SK-N-SH (cell line): ENCODE data around the gene IL22. TPM values are rescaled to one million over a fixed set of nuclear protein-coding genes. Genes with fewer than 3 reads are reported as not detected.

Experiments
- CTCF ChIA-PET: fragments of 300-600, 350-600 bp; formaldehyde crosslinking; extraction: SDS; loops from one replicate; lab custom pipeline; 2021; lab: Yijun Ruan, JAX
- POLR2A ChIA-PET: fragments of 350-600 bp; sonication (Branson Sonifier 250); formaldehyde crosslinking; extraction: SDS; loops from one replicate; lab custom pipeline; 2020; ENCODE audit warnings: antibody characterized with exemption, inconsistent platforms; lab: Yijun Ruan, JAX
- DNase-seq: peaks from one replicate; pipeline ENCODE4 v3.0.0; 2012
- H2AFZ ChIP-seq: fragments of 200-600 bp; sonication (generic); 2 replicates; pipeline ENCODE4 v1.8.1; 2016; ENCODE audit warnings: antibody characterized with exemption, mild to moderate bottlenecking, low read depth
- H3F3A ChIP-seq: fragments of 200-600 bp; sonication (generic); replicated peaks from 2 replicates; pipeline ENCODE3; 2016; ENCODE audit warnings: antibody characterized with exemption, mild to moderate bottlenecking; ENCODE audit not compliant: insufficient read depth
- H3K27ac ChIP-seq, 2 experiments: fragments of 200-500 bp in 1 of 2; fragments of 200-600 bp in 1 of 2; sonication (Bioruptor generic) in 1 of 2; sonication (generic), shearing (Covaris generic) in 1 of 2; 2 replicates each; pipeline versions ENCODE4 v1.5.1 to v1.6.1; 2014 to 2016; ENCODE audit warnings: low read depth in 2 of 2, inconsistent platforms in 1 of 2, low read length in 1 of 2, mild to moderate bottlenecking in 1 of 2, mixed read lengths in 1 of 2
- H3K27me3 ChIP-seq: fragments of 200-600 bp; sonication (generic), shearing (Covaris generic); 2 replicates; pipeline ENCODE4 v1.6.1; 2016; ENCODE audit warnings: mixed run types; ENCODE audit not compliant: insufficient read depth
- H3K36me3 ChIP-seq, 2 experiments: fragments of 200-500 bp in 1 of 2; fragments of 200-600 bp in 1 of 2; sonication (Bioruptor generic) in 1 of 2; sonication (generic) in 1 of 2; replicated peaks in 1 of 2; 2 replicates each; pipeline versions ENCODE3 to v1.5.1; 2014 to 2016; ENCODE audit warnings: low read length in 1 of 2, mild to moderate bottlenecking in 1 of 2; ENCODE audit not compliant: insufficient read depth in 2 of 2, control insufficient read depth in 1 of 2
- H3K4me1 ChIP-seq, 2 experiments: fragments of 200-500 bp in 1 of 2; fragments of 200-600 bp in 1 of 2; sonication (Bioruptor generic) in 1 of 2; sonication (generic), shearing (Covaris generic) in 1 of 2; 2 replicates each; pipeline versions ENCODE4 v1.5.1 to v1.6.1; 2014 to 2016; ENCODE audit warnings: low read depth in 1 of 2, low read length in 1 of 2, mixed run types in 1 of 2; ENCODE audit not compliant: insufficient read depth in 2 of 2, control insufficient read depth in 1 of 2
- H3K4me2 ChIP-seq: fragments of 200-600 bp; sonication (generic), shearing (Covaris generic); 2 replicates; pipeline ENCODE4 v1.6.1; 2017; ENCODE audit warnings: mixed run types
- H3K4me3 ChIP-seq, 2 experiments: fragments of 200-500 bp in 1 of 2; fragments of 200-600 bp in 1 of 2; sonication (Bioruptor generic) in 1 of 2; sonication (generic), shearing (Covaris generic) in 1 of 2; 2 replicates each; pipeline versions ENCODE4 v1.5.1 to v1.8.1; 2014 to 2016; ENCODE audit warnings: low read depth in 2 of 2, inconsistent platforms in 1 of 2, low read length in 1 of 2, mild to moderate bottlenecking in 1 of 2, mixed read lengths in 1 of 2, moderate library complexity in 1 of 2
- H3K79me2 ChIP-seq: fragments of 200-600 bp; sonication (generic); 2 replicates; pipeline ENCODE4 v1.8.1; 2017; ENCODE audit warnings: mild to moderate bottlenecking; ENCODE audit not compliant: insufficient read depth
- H3K9ac ChIP-seq: fragments of 200-600 bp; sonication (generic); 2 replicates; pipeline ENCODE4 v1.6.1; 2017; ENCODE audit warnings: mixed run types
- H3K9me2 ChIP-seq: fragments of 200-600 bp; sonication (generic); 2 replicates; pipeline ENCODE4 v1.6.1; 2017; ENCODE audit warnings: mixed run types
- H3K9me3 ChIP-seq: fragments of 200-600 bp; sonication (generic); 2 replicates; pipeline ENCODE4 v1.6.1; 2017; ENCODE audit warnings: mixed run types, mild to moderate bottlenecking, moderate library complexity
- H4K20me1 ChIP-seq: fragments of 200-600 bp; sonication (generic); 2 replicates; pipeline ENCODE4 v1.6.1; 2017; ENCODE audit warnings: mild to moderate bottlenecking, mixed run types; ENCODE audit not compliant: insufficient read depth
- CTCF ChIP-seq: fragments of 200-600 bp; sonication (generic); IDR thresholded peaks from 2 replicates; pipeline ENCODE4 v1.6.1; 2017; ENCODE audit warnings: antibody characterized with exemption, mild to moderate bottlenecking, moderate library complexity
- ELF1 ChIP-seq: IDR thresholded peaks from 2 replicates; pipeline ENCODE4 v1.4.0; 2012
- EP300 ChIP-seq, 2 experiments: IDR thresholded peaks; 2 replicates each; pipeline versions ENCODE4 v1.4.0 to v1.6.1; 2012; ENCODE audit warnings: borderline replicate concordance in 1 of 2, low read depth in 1 of 2, low read length in 1 of 2
- FOXJ3 ChIP-seq: sonication (generic); formaldehyde crosslinking; IDR thresholded peaks from 2 replicates; pipeline ENCODE4 v1.5.1; 2020; ENCODE audit warnings: mild to moderate bottlenecking, missing genetic modification reagents
- FOXM1 ChIP-seq: IDR thresholded peaks from 2 replicates; pipeline ENCODE4 v1.4.0; 2012; ENCODE audit warnings: low read depth, mild to moderate bottlenecking
- GATA2 ChIP-seq: sonication (generic); formaldehyde crosslinking; IDR thresholded peaks from 2 replicates; pipeline ENCODE4 v1.5.0; 2020; ENCODE audit warnings: mild to moderate bottlenecking, missing genetic modification reagents
- MAX ChIP-seq: IDR thresholded peaks from 2 replicates; pipeline ENCODE4 v1.4.0; 2012; ENCODE audit warnings: low read depth
- NFIC ChIP-seq: IDR thresholded peaks from 2 replicates; pipeline ENCODE4 v1.4.0; 2012; ENCODE audit warnings: borderline replicate concordance
- NRF1 ChIP-seq: IDR thresholded peaks from 2 replicates; pipeline ENCODE4 v1.6.1; 2012; ENCODE audit warnings: low read depth, mild to moderate bottlenecking, low read length
- RCOR1 ChIP-seq: fragments of 150-350 bp; IDR thresholded peaks from 2 replicates; pipeline ENCODE4 v1.6.1; 2017; ENCODE audit warnings: antibody characterized with exemption, low read length
- RFX5 ChIP-seq: IDR thresholded peaks from 2 replicates; pipeline ENCODE4 v1.6.1; 2012; ENCODE audit warnings: mild to moderate bottlenecking, improper control_type of control experiment, low read length
- SMC3 ChIP-seq: IDR thresholded peaks from 2 replicates; pipeline ENCODE4 v1.6.1; 2012; ENCODE audit warnings: low read depth, low read length, improper control_type of control experiment
- USF1 ChIP-seq: IDR thresholded peaks from 2 replicates; pipeline ENCODE4 v1.4.0; 2012; ENCODE audit warnings: low read depth, borderline replicate concordance
- YY1 ChIP-seq: IDR thresholded peaks from 2 replicates; pipeline ENCODE4 v1.4.0; 2012; ENCODE audit warnings: low read depth, mild to moderate bottlenecking
- ZBTB33 ChIP-seq: IDR thresholded peaks from 2 replicates; pipeline ENCODE4 v1.4.0; 2012; ENCODE audit warnings: low read depth, borderline replicate concordance
- WGBS: methylation state at CpG from one replicate; pipeline ENCODE4 v1.1.6; 2017; ENCODE audit warnings: low lambda C conversion rate; 5-methylcytosine and 5-hydroxymethylcytosine counted together
- polyA plus RNA-seq, 3 experiments: library from polyadenylated mRNA; depleted of rRNA; stranded (reverse); fragments of >200 nt; gene quantifications; 2 replicates each; pipeline ENCODE4 v1.2.3, GENCODE V29; 2012

IL22 gene
- polyA plus RNA-seq, 1 of the 3 experiments (the other 2 are of a cell fraction): not detected

GRCh38 chr12:68264158-68264855 is 10.9 kb upstream of the IL22 start:
- Histone ChIP-seq H3K27ac (peak overlapping the region in 1 of 2 experiments; percentile 80; a peak in 2 of 4 replicates), H3K79me2 (no peaks in the 10 kb centered on the region), H3K9me3 (no peaks in the 10 kb centered on the region), H3K4me3 (no peak overlapping the region)
- DNase-seq: no peak
- WGBS: 83% methylated on average over 7 of the region's 7 CpGs
- POLR2A ChIA-PET: no interaction called here
- CTCF ChIA-PET: interaction anchor here (1.5 kb wide), 1 partner anchor 41 kb away, joined by 3 read pairs; no protein-coding TSS in a partner anchor
- no peak for TF ChIP-seq FOXM1
- no peak for TF ChIP-seq FOXJ3 (CRISPR knock-in tag)
- TF ChIP-seq CTCF: no peak
- TF ChIP-seq EP300 (IDR thresholded peaks at IDR 0.05; ENCODE audit: borderline replicate concordance in 1 of 2, low read depth in 1 of 2, low read length in 1 of 2): no peak
- TF ChIP-seq ELF1: no peak
- TF ChIP-seq GATA2 (CRISPR knock-in tag): no peak
- TF ChIP-seq RCOR1: no peak
- TF ChIP-seq, all 33 proteins: peak for 0
- Histone ChIP-seq H3K4me1 (peaks cover 0 to 33% of the 10 kb centered on the region in 2 experiments; a peak in 1 of 4 replicates), H3K9ac (no peak overlapping the region), H3K36me3 (no peaks in the 10 kb centered on the region), H3K9me2 (no peaks in the 10 kb centered on the region), H2AFZ (no peak overlapping the region), H3K4me2 (0 out of 2 replicates have a peak overlapping the region, but pooled peaks have one; percentile 9), H4K20me1 (no peaks in the 10 kb centered on the region), H3K27me3 (no peaks in the 10 kb centered on the region), H3F3A (peaks cover 29% of the 10 kb centered on the region)

GRCh38 chr12:68263366-68263765 is 10.0 kb upstream of the IL22 start:
- H3F3A ChIP-seq: peaks cover 33% of the 10 kb centered on the region
- no peaks in the 10 kb centered on the region for H3K36me3 ChIP-seq
- WGBS: 63% methylated on average over 1 of the region's 1 CpG
- H3K4me2 ChIP-seq: no peak overlapping the region
- H3K27ac ChIP-seq: peak overlapping the region in 1 of 2 experiments; percentile 80; a peak in 2 of 4 replicates
- TF ChIP-seq YY1 (no peak), SMC3 (no peak), FOXJ3 (CRISPR knock-in tag) (no peak), NFIC (no peak), FOXM1 (no peak), RFX5 (no peak), USF1 (no peak), ELF1 (no peak), MAX (no peak), ZBTB33 (no peak), NRF1 (no peak)
- H3K27me3 ChIP-seq: no peaks in the 10 kb centered on the region
- H3K9me3 ChIP-seq: no peaks in the 10 kb centered on the region
- ChIA-PET CTCF (no interaction called here), POLR2A (no interaction called here)
- peaks cover 0 to 35% of the 10 kb centered on the region in 2 experiments; a peak in 1 of 4 replicates for H3K4me1 ChIP-seq
- no peaks in the 10 kb centered on the region for H3K79me2 ChIP-seq
- H4K20me1 ChIP-seq: no peaks in the 10 kb centered on the region
- DNase-seq: no peak
- no peak overlapping the region for H3K4me3 ChIP-seq
- H3K9ac ChIP-seq: no peak overlapping the region
- H2AFZ ChIP-seq: no peak overlapping the region
- no peaks in the 10 kb centered on the region for H3K9me2 ChIP-seq
